Daoy (cell line): ENCODE data around the gene OXT. TPM values are rescaled to one million over a fixed set of nuclear protein-coding genes. Genes with fewer than 3 reads are reported as not detected.

Experiments
- DNase-seq: peaks from one replicate; pipeline ENCODE4 v3.0.0-alpha.2; 2015; ENCODE audit warnings: low read depth
- total RNA-seq: library from RNA; depleted of rRNA; stranded (reverse); fragments of >200 nt; shearing (Covaris generic); gene quantifications from 2 replicates; pipeline ENCODE4 v1.2.3, GENCODE V29; 2014; rRNA removed

The OXT gene
- total RNA-seq, 1 experiment from 2014 or later: not detected

GRCh38 chr20:3109350-3110302 is 38.2 kb downstream of the OXT start:
- no peak for DNase-seq

GRCh38 chr20:3111507-3111906 is 40.1 kb downstream of the OXT start:
- no peak for DNase-seq

GRCh38 chr20:3111995-3112394 is 40.6 kb downstream of the OXT start:
- no peak for DNase-seq

- DNase-seq: peak; percentile 45
Observed at GRCh38 chr20:3115190-3116107, 44.0 kb downstream of the OXT start.

GRCh38 chr20:3116341-3116740 is 44.9 kb downstream of the OXT start:
- no peak for DNase-seq

GRCh38 chr20:3117839-3118379 is 46.5 kb downstream of the OXT start:
- peak; percentile 68 for DNase-seq

- DNase-seq: no peak
Observed at GRCh38 chr20:3119044-3119443, 47.6 kb downstream of the OXT start.

GRCh38 chr20:3121271-3121911 is 50.0 kb downstream of the OXT start:
- no peak for DNase-seq

Other genes starting within 250 kb of the OXT start
- gene PCED1A, start 231.0 kb upstream of the OXT start, total RNA-seq: 13.9 and 15.9 TPM in 2 replicates
- gene VPS16, start 230.9 kb upstream of the OXT start, total RNA-seq: 29.8 and 30.9 TPM in 2 replicates
- gene PTPRA, start 198.1 kb upstream of the OXT start, total RNA-seq: 11.0 and 12.2 TPM in 2 replicates
- not detected in 2 replicates for gene GNRH2, start 28.0 kb upstream of the OXT start, total RNA-seq
- gene MRPS26, start 25.6 kb upstream of the OXT start, total RNA-seq: 98.0 and 109 TPM in 2 replicates
- not detected in 2 replicates for gene AVP, start 13.1 kb downstream of the OXT start, total RNA-seq
- gene FASTKD5, start 88.2 kb downstream of the OXT start, total RNA-seq: 16.9 and 18.8 TPM in 2 replicates
- gene UBOX5, start 88.2 kb downstream of the OXT start, total RNA-seq: 2.0 and 3.0 TPM in 2 replicates
- 1.1 and 3.2 TPM in 2 replicates for gene LZTS3, start 101.9 kb downstream of the OXT start, total RNA-seq
- gene DDRGK1, start 133.1 kb downstream of the OXT start, total RNA-seq: 35.7 and 57.9 TPM in 2 replicates
- gene ITPA, start 137.9 kb downstream of the OXT start, total RNA-seq: 102 and 106 TPM in 2 replicates
- gene SLC4A11, start 167.6 kb downstream of the OXT start, total RNA-seq: 0.34 and 0.57 TPM in 2 replicates